Ishikawa (cell line): Measurements from ENCODE around the gene PLS1.

ENCODE experiments used
- EP300 ChIP-seq: IDR thresholded peaks from 2 replicates; pipeline ENCODE4 v1.6.1; 2012; ENCODE audit warnings: borderline replicate concordance
- MAX ChIP-seq: IDR thresholded peaks from 2 replicates; pipeline ENCODE4 v1.6.1; 2012
- TAF1 ChIP-seq: IDR thresholded peaks from 2 replicates; pipeline ENCODE4 v1.6.1; 2012; ENCODE audit warnings: low read depth, mild to moderate bottlenecking

- TF ChIP-seq EP300 (no peak), TAF1 (no peak), MAX (no peak)
These were observed 64.2 kb downstream of the PLS1 start for GRCh38 chr3:142660383-142660782.
